Fibroblast of skin of right quadriceps (primary cell): ENCODE data around the gene FADS2.

Source experiments
- DNase-seq: peaks from one replicate; pipeline ENCODE4 v3.0.0-alpha.2; 2013

FADS2 gene

GRCh38 chr11:61871158-61871597, 43.1 kb downstream of the FADS2 start:
- DNase-seq = peak; percentile 74

DNA sequence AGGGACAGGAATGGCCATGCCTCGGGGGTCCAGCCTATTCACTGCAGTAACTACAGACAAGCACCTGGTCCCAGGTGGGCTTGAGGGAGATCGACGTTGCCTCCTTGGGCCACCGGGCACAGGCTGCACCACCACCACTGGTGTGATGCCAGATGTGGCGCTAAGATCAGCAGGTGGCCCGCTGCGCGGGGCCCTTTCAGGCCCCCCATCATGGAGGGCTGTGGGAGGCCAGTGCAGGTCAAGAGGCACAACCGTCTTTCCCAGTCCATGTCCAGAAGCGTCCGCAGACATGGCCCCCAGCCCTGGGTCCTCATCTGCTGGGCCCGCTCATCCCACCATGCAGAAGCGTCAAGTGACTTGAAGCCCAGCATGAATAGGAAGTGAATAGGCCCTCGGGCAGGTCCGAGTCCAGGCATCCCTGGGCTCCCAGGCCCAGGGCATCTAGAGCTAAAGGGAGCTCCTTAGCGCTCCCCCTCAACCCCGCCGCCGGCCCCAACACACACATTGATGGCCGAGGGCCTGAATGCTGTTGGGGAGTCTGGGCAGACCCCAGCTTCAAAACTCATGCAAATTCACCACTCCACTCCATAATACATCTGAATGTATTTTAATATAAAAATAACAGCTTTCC, 45.0 kb downstream of the FADS2 start:
- DNase-seq = no peak

DNA sequence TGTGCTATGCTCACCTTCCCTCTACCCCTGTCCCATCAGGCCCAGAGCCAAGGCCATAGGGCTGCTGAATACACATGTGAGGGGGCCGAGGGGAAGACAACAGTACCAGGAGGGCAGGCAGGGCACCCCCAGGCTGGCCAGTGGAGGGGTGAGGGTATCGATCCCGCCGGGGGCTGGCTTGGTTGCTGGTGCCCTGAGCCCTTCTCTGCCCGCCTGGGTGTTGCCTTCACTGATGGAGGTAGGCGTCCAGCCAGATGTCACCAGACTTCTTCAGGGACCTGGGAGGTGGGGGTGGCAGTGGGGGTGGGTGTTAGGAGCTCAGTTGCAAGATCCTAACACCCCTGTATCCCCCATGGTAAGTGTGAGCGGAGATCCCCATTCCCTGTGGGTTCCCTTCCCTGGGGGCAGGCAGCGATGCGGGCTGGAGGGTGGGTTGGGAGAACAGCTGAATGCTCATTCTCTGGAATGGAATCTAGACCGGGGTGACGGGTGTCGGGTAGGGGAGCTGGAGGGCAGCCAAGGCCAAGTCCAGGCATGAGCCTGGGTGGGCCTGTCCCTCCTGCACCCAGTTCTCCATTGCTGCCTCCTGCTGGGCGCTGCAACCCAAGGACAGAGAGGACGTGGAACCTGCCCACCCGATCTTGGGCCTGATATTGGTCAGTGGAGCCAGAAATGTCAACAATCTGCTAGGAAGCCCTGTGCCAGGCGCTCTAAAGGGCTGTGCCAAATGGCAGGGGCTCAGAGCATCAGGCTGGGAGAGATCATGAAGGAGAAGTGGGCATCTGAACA, 45.7 kb downstream of the FADS2 start:
- DNase-seq = no peak

DNA sequence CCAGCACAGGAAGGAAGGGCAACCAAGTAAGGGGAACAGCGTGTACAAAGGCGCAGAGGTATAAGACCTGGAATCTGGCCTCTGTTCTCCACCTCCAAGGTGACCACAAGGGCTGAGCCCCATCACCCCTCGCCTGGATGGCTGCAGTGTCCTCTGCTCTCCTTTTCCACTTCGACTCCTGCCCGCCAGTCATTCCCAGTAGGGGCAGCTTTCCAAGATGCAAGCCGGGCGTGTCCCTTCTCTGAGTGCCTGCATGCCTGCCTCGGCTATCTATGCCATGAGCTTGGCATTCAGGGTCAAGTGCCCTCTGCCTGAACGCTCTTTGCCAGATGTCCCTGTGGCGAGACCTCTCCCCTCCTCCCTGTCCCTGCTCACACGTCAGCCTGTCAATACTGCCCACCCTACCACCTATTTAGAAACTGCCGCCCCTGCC, 46.3 kb downstream of the FADS2 start:
- DNase-seq = no peak

DNA sequence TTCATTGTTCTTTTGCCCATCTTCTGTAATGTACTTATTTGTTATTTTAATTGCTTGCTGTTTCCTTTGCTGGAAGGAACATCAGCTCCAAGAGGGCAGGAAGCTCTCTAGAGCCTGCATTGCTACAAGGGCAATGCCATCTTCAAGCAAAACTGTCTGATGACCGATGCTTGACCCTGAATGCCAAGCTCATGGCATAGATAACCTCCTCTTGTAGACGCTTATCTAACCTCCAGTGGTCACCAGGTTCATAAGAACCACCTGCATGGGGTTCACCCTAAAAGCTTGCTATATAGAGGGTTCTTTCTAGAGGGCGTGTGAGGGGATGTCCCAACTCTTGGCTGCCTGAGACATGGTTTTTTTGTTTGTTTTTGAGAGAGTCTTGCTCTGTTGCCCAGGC, 46.8 kb downstream of the FADS2 start:
- no peak for DNase-seq

DNA sequence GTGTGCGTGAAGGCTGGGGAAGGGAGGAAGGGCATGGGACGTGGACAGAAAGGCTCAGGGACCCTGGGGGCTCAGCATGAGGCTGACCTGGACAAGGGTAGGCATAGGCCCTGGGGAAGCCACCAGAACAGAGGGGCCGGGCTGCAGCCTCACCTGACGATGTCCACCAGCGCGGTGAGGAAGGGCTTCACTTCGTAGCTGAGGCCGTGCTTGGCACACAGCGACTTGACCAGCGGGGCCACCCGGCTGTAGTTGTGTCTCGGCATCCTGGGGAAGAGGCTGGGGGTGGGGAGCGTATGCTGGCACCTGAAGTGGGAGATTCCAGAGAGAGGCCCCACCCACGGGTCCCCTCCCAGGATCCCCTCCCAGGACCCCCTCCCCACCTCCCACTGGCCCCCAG, 47.6 kb downstream of the FADS2 start:
- no peak for DNase-seq

- DNase-seq = no peak
Measured at GRCh38 chr11:61879152-61879551, 51.1 kb downstream of the FADS2 start.

DNA sequence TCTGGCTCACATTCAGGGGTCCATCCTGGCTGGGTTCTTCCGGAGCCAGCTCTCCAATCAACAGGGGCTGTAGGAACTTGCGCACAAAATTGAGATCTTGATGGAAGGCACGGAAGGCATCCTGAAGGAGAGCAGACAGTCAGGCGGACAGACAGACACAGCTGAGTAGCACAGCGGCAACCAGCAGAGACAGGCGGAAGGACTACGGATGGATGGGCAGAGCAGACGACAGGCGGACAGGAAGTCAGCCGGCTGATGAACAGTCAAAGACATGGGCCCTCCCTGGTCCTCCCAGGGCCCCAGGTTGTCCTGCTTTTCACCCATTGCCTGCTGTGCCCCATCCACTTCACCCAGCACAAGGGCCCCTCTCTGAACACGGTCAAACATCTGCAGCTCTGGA, 51.9 kb downstream of the FADS2 start:
- no peak for DNase-seq

DNA sequence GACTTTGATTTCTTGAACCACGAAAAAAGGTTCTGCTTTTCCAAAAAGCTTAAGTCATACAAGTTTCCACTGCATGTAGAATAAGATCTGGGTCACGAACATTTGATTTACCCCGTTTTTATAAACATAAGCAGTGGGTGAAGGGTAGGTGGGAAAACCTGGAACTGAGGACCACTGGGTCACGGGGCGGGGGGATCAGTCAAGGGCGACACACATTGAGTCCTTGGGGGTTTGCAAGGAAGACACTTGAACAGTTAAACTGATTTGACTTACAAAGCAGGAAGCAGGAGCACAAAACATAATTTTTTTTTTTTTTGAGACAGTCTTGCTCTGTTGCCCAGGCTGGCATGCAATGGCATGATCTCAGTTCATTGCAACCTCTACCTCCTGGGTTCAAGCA, 52.4 kb downstream of the FADS2 start:
- no peak for DNase-seq

- DNase-seq = no peak
Measured at GRCh38 chr11:61881397-61881796, 53.3 kb downstream of the FADS2 start.

DNA sequence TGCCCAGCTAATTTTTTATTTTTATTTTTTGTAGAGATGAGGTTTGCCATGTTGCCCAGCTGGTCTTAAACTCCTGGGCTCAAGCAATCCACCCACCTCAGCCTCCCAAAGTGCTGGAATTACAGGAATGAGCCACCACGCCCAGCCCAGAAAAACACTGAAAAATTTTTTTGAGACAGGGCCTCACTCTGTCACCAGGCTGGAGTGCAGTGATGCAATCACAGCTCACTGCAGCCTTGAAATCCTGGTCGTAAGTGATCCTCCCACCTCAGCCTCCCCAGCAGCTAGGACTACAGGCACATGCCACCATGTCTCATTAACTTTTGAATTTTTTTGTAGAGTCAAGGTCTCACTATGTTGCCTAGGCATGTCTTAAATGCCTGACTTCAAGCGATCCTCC, 54.2 kb downstream of the FADS2 start:
- peak; percentile 17 for DNase-seq

DNA sequence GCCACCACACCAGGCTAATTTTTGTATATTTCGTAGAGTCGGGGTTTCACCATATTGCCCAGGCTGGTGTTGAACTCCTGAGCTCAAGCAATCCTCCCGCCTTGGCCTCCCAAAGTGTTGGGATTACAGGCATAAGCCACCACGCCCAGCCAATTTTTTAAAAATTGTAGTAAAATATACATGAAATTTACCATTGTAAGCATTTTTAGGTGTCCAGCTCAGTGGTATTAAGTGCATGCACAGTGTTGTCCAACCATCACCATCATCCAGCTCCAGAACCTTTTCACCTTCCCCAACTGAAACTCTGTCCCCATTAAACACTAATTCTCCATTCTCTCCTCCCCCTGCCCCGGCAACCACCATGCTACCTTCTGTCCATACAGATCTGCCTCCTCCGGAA, 54.8 kb downstream of the FADS2 start:
- no peak for DNase-seq

- no peak for DNase-seq
Measured at GRCh38 chr11:61883327-61883726, 55.2 kb downstream of the FADS2 start.

GRCh38 chr11:61883947-61884346, 55.8 kb downstream of the FADS2 start:
- no peak for DNase-seq

DNA sequence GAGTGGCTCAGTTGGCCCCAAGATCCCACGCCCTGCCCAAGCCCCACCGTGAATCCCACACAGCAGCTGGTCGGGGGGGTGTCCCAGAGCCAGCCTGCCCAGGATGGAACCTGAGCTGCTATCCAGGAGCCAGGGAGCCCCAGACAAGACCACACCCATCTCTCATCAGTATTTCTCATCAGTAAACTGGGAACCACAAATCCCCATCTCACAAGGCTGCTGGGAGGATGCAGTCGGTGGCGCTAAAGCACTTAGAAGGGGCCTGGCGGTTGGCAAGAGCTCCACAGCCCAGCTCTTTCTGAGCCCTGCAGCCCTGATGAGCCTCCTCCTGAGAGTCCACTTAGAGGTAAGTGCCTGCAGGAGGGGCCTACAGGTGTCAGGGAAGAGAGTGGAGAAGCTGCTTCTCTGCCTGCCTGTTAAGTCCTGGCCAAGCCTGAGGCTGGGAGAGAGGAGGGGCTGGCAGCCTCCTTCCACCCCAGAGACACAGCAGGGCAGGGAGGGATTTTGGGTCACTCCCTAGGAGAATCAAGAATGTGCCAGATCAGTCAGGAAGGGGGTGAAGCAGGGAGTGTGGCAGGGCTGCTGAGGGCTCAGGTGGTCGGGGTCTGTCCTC, 57.2 kb downstream of the FADS2 start:
- DNase-seq = no peak

DNA sequence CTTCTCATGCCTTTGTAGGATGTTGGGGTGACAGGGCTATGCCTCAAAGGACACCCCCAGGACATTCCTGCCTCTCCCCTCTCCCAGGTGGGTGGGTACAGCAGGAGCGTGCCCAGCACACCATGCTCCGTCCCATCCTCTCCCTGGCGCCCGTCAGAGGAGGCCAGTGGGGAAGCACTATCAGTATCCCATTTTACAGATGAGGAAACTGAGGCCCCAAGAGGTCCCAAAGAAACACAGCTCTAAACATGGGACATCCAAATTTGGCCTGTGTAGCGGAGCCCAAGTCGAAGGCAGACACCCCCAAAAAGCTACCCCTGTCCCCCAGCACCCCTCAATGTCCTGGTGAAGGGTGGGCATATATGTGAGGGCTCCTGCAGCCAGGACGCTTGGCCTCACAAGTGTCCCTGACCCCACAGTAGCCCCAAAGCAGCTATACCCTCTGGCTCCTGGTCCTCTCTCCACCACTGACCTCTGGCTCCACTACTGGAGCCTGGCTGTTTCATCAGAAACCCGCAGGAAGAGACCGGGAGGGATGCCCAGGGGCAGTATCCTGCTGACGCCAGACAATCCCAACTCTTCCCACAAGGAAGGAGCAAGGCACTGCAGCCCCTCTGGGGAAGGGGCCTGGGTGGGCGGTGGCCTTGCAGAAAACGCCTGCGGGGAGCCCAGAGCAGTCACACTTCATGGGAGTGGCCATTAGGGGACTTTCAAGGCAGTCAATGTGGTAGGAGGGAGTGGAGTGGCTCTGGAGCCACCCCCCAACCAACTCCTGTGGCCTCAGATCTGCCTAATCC, 57.9 kb downstream of the FADS2 start:
- DNase-seq = no peak

GRCh38 chr11:61886643-61887042, 58.5 kb downstream of the FADS2 start:
- no peak for DNase-seq

DNA sequence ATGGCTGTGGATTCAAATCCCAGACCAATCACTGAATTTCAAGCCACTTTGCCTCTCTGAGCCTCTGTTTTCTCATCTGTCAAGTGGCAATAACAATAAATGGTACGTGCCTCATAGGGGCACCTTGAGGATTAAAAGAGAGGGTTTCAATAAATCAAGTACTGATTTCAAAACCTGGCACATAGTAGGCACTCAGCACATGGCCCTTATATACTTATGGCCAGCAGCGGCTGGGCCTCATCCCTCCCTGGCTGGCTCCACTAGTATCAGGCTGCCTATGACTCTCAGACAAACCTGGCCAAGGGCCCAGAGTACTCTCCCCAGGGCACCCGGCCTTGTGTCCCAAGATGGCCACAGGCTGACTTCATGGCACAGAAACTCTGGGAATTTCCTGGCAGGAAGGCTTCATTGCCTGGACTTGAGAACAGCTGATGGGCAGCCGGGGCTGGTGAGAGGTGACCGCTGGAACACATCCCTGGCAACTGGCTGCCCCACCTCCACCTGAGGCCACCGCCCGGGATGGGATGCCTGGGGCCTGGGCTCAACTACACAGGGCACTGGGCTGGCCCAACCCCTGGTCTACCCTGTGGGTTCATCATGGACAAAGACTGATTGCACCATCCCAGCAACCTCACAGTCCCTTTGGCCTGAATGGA, 59.9 kb downstream of the FADS2 start:
- peak; percentile 65 for DNase-seq

DNA sequence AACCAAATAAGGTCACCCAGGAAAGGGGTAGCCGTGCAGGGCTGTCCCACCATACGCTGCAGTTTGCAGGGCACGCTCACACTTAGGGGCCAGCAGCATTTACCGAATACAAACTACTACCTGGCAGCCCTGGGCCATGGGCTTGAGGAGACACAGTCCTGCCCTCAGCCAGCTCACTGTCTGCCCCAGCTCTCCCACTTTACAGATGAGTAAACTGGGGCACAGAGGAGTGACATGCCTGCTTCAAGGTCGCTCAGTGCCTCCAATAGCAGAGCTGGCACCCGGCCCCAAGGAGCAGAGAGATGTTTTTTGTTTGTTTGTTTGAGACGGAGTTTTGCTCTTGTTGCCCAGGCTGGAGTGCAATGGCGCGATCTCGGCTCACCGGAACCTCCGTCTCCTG, 60.5 kb downstream of the FADS2 start:
- DNase-seq = no peak

GRCh38 chr11:61889831-61890230, 61.7 kb downstream of the FADS2 start:
- no peak for DNase-seq

- DNase-seq = peak; percentile 73
Measured at GRCh38 chr11:61890529-61891330, 62.6 kb downstream of the FADS2 start.
